Mesodermal cell (in vitro differentiated cells): ENCODE data around the gene HIVEP1.

Experiments
- H3K27ac ChIP-seq: 2 replicates; pipeline ENCODE4 v1.7.0; 2013; ENCODE audit warnings: mild to moderate bottlenecking, low read depth, low read length, moderate library complexity; ENCODE audit not compliant: severe bottlenecking
- H3K36me3 ChIP-seq: 2 replicates; pipeline ENCODE4 v1.7.1; 2013; ENCODE audit warnings: mild to moderate bottlenecking, low read length, moderate library complexity; ENCODE audit not compliant: control insufficient read depth, insufficient read depth
- H3K4me1 ChIP-seq: one replicate; pipeline ENCODE4 v1.7.1; 2013; ENCODE audit warnings: mild to moderate bottlenecking, low read length; ENCODE audit not compliant: insufficient read depth, control insufficient read depth, poor library complexity, severe bottlenecking
- H3K4me3 ChIP-seq: 2 replicates; pipeline ENCODE4 v1.7.0; 2013; ENCODE audit warnings: low read length, control low read depth, mild to moderate bottlenecking; ENCODE audit not compliant: insufficient read depth, poor library complexity, severe bottlenecking; ENCODE audit errors: extremely low read depth
- H3K9me3 ChIP-seq: 2 replicates; pipeline ENCODE4 v1.7.1; 2013; ENCODE audit warnings: mild to moderate bottlenecking, low read length, moderate library complexity; ENCODE audit not compliant: control insufficient read depth
- WGBS, 2 experiments: methylation state at CpG; one replicate each; pipeline ENCODE4 v1.1.5; 2013; ENCODE audit warnings: missing lambda C conversion rate in 2 of 2; ENCODE audit not compliant: insufficient coverage in 2 of 2; 5-methylcytosine and 5-hydroxymethylcytosine counted together

Gene HIVEP1

DNA sequence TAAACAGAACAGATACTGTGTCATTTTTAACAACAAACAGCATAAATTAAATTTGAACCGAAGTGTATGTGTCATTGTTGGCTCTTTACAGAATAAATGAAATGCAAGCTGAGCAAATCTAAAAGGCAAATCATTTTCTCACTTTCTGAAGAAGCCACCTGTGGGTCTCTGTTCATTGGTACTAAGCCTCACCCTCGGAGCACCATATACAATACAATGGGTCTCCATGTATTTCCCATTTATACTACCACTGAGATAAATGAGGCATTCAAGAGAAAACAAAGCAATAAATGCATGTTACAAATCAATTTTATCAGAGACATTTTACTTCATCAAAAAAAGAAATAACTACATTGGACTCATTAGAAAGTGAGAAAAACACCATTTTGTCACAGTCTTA lies 38.9 kb upstream of the HIVEP1 start:
- H3K36me3 ChIP-seq = no peaks in the 10 kb centered on the region
- H3K27ac ChIP-seq = no peak overlapping the region
- H3K9me3 ChIP-seq = no peaks in the 10 kb centered on the region
- H3K4me1 ChIP-seq = no peaks in the 10 kb centered on the region
- H3K4me3 ChIP-seq = no peak overlapping the region
- WGBS, 2 experiments = 78% methylated on average over 1 of the region's 2 CpGs; no CpG with 5 or more reads in 1 of the 2 experiments

DNA sequence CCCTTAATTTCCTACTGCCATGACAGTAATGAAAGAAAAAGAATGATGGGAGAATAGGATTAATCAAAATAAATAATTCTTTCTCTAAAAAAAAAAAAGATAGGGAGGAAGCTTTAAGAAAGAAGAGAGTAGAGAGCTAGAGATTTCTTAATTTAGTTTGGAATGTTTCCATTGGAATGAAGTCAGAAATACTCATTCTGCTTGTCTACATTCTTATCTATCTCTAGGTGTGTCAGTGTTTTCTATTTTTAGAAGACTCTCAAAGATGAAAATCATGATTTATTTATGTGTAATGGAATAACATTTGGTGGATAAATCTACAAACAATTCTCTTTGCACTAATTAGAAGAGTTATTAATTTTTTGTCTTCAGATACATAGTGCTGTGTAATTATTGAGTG lies 38.0 kb upstream of the HIVEP1 start:
- Histone ChIP-seq H3K27ac (no peak overlapping the region), H3K9me3 (no peaks in the 10 kb centered on the region), H3K4me1 (no peaks in the 10 kb centered on the region), H3K4me3 (no peak overlapping the region), H3K36me3 (no peaks in the 10 kb centered on the region)

DNA sequence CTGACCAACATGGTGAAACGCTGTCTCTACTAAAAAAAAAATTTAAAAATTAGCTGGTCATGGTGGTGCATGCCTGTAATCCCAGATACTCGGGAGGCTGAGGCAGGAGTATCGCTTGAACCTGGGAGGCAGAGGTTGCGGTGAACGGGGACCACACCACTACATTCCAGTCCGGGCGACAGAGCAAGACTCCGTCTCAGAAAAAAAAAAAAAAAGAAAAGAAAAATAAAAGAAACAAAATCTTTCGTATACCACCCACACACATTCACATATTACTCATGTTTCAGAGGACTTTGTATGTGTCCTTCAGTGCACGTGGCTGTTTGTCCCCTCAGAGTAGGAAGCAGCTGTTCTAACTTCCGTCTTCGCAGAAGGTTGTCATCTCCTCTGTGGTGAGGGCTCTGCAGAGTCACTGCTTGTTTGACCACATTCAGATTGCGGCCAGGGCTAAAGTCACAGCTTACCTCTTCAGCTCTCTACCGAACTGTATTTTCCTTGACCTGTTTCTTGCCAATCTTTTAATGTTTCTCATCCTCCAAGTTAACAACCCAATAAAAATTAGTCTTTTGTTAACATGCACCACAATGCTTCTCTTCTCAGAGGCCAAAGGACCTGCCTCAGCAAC lies 36.6 kb upstream of the HIVEP1 start:
- 94 to 98% methylated on average over 7 to 8 of the region's 14 CpGs for WGBS, 2 experiments
- Histone ChIP-seq H3K9me3 (no peaks in the 10 kb centered on the region), H3K4me3 (no peak overlapping the region), H3K36me3 (no peaks in the 10 kb centered on the region), H3K4me1 (no peaks in the 10 kb centered on the region), H3K27ac (no peak overlapping the region)

DNA sequence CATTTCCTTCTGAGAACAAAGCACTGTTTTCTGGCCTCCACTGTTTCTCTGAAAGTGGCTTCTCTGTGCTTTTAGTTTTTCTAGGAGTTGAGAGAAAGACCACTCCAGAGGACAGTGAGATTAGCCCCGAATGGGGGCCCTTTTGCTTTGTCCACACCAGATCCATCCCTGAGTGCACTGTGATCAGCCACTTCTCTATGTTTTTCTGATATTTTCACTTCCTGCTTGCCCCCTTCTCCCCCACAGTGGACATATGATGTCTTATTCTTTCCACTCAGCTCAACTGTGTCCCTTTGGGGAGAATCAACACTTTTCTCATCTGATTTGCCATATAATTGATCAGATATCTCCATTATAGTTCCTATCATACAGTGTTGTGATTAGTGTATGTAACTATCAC lies 35.6 kb upstream of the HIVEP1 start:
- no peaks in the 10 kb centered on the region for H3K4me1 ChIP-seq
- H3K4me3 ChIP-seq = no peak overlapping the region
- H3K9me3 ChIP-seq = no peaks in the 10 kb centered on the region
- H3K27ac ChIP-seq = no peak overlapping the region
- 83 to 100% methylated on average over 1 of the region's 1 CpG for WGBS, 2 experiments
- no peaks in the 10 kb centered on the region for H3K36me3 ChIP-seq

DNA sequence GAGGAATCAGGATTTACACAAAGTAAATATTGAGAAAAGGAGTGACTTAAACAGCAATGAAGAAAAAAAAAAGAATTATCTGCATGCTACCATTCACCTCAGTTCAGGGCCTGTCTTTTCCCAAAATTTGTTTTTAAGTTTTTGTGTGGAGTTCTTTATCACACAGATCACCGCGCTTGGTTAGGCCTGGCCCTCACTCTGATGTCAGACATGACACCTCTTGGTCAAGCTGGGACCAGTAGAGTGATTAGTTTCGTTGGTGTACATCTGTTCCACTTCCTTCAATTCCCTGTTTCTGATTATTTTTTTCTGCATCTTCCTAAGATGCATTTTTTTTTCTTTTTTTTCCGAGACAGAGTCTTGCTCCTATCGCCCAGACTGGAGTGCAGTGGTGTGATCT lies 34.9 kb upstream of the HIVEP1 start:
- Histone ChIP-seq H3K4me1 (no peaks in the 10 kb centered on the region), H3K4me3 (no peak overlapping the region), H3K9me3 (no peaks in the 10 kb centered on the region), H3K27ac (no peak overlapping the region), H3K36me3 (no peaks in the 10 kb centered on the region)
- 97 to 100% methylated on average over 3 to 5 of the region's 5 CpGs for WGBS, 2 experiments

GRCh38 chr6:11977738-11978137 lies 34.4 kb upstream of the HIVEP1 start:
- Histone ChIP-seq H3K4me1 (no peaks in the 10 kb centered on the region), H3K4me3 (no peak overlapping the region), H3K36me3 (no peaks in the 10 kb centered on the region), H3K9me3 (no peaks in the 10 kb centered on the region), H3K27ac (no peak overlapping the region)
- 100% methylated on average over 2 of the region's 3 CpGs; no CpG with 5 or more reads in 1 of the 2 experiments for WGBS, 2 experiments

GRCh38 chr6:11978169-11978987 lies 33.7 kb upstream of the HIVEP1 start:
- WGBS, 2 experiments = no CpG with 5 or more reads among the region's 1 CpG
- H3K36me3 ChIP-seq = no peaks in the 10 kb centered on the region
- no peak overlapping the region for H3K4me3 ChIP-seq
- H3K9me3 ChIP-seq = no peaks in the 10 kb centered on the region
- no peak overlapping the region for H3K27ac ChIP-seq
- no peaks in the 10 kb centered on the region for H3K4me1 ChIP-seq

DNA sequence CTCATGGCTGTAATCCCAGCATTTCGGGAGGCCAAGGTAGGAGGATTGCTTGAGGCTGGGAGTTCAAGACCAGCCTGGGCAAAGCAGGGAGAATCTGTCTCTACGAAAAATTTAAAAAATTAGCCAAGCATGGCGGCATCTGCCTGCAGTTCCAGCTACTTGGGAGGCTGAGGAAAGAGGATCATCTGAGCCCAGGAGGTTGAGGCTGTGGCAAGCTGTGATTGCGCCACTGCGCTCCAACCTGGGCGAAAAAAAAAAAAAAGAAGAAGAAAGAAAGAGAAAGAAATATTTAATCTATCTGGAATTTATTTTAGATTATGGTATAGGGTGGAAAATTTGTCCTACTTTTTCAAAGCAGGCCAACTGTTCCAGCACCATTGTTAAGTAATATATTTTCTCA lies 32.2 kb upstream of the HIVEP1 start:
- H3K4me3 ChIP-seq = no peak overlapping the region
- no peaks in the 10 kb centered on the region for H3K9me3 ChIP-seq
- no peak overlapping the region for H3K27ac ChIP-seq
- no peaks in the 10 kb centered on the region for H3K4me1 ChIP-seq
- WGBS, 2 experiments = 90 to 100% methylated on average over 2 to 5 of the region's 6 CpGs
- H3K36me3 ChIP-seq = no peaks in the 10 kb centered on the region

DNA sequence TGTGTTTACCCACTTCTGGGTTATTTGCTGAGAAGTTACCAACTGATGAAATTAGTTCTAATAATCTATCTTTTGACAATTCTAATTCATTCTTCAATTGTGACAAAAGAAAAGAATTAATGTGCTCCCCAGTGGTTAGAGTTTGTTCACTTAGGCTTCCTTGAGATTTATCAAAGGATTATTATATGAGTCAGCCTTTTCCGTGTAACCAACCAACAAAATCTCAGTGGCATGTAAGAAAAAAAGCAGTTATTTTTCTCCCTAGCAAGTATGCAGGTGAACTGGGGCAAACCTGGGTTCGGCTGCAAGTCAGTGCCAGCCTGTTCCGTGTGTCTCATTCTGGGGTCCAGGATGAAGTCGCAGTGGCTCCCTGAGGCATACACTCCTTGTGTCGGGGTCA lies 28.8 kb upstream of the HIVEP1 start:
- no peak overlapping the region for H3K4me3 ChIP-seq
- H3K36me3 ChIP-seq = no peaks in the 10 kb centered on the region
- H3K27ac ChIP-seq = no peak overlapping the region
- H3K4me1 ChIP-seq = no peaks in the 10 kb centered on the region
- WGBS, 2 experiments = 85 to 88% methylated on average over 3 to 4 of the region's 5 CpGs
- no peaks in the 10 kb centered on the region for H3K9me3 ChIP-seq

DNA sequence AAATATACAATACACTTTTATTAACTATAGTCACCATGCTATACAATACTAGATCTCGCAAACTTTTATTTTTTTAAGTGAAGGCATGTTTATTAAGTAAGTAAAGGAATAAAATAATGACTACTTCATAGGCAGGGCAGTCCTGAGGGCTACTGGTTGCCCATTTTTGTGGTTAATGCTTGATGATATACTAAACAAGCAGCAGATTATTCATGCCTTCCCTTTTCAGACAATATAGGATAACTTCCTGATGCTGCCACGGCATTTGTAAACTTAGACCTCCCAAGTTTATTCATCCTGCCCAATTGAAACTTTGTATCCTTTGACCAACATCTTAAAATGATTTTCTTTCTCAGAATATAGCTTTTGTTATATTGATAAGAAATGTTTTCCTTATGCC lies 24.7 kb upstream of the HIVEP1 start:
- Histone ChIP-seq H3K4me3 (no peak overlapping the region), H3K4me1 (no peaks in the 10 kb centered on the region), H3K9me3 (no peaks in the 10 kb centered on the region), H3K36me3 (no peaks in the 10 kb centered on the region), H3K27ac (no peak overlapping the region)
- WGBS, 2 experiments = 80 to 100% methylated on average over 1 of the region's 2 CpGs

- no peaks in the 10 kb centered on the region for H3K9me3 ChIP-seq
- no peaks in the 10 kb centered on the region for H3K4me1 ChIP-seq
- H3K36me3 ChIP-seq = no peaks in the 10 kb centered on the region
- no peak overlapping the region for H3K27ac ChIP-seq
- WGBS, 2 experiments = 82 to 100% methylated on average over 1 of the region's 2 CpGs
- H3K4me3 ChIP-seq = no peak overlapping the region
Observed at GRCh38 chr6:11989386-11989785, 22.7 kb upstream of the HIVEP1 start.
